HG03039 (cell line): ENCODE results near the gene COX7A2L.
"Not testable (repeated sequence)": the region's sequence is repeated elsewhere in the genome, so short reads cannot be mapped to it uniquely, and the experiment has no call there.

Experiments used
- ATAC-seq: cut with Tn5 transposase; IDR thresholded peaks from one replicate; pipeline ENCODE4 v1.9.1; 2021; ENCODE audit warnings: mild to moderate bottlenecking, moderate library complexity; ENCODE audit not compliant: unreplicated experiment

Gene COX7A2L, protein sequence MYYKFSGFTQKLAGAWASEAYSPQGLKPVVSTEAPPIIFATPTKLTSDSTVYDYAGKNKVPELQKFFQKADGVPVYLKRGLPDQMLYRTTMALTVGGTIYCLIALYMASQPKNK

DNA sequence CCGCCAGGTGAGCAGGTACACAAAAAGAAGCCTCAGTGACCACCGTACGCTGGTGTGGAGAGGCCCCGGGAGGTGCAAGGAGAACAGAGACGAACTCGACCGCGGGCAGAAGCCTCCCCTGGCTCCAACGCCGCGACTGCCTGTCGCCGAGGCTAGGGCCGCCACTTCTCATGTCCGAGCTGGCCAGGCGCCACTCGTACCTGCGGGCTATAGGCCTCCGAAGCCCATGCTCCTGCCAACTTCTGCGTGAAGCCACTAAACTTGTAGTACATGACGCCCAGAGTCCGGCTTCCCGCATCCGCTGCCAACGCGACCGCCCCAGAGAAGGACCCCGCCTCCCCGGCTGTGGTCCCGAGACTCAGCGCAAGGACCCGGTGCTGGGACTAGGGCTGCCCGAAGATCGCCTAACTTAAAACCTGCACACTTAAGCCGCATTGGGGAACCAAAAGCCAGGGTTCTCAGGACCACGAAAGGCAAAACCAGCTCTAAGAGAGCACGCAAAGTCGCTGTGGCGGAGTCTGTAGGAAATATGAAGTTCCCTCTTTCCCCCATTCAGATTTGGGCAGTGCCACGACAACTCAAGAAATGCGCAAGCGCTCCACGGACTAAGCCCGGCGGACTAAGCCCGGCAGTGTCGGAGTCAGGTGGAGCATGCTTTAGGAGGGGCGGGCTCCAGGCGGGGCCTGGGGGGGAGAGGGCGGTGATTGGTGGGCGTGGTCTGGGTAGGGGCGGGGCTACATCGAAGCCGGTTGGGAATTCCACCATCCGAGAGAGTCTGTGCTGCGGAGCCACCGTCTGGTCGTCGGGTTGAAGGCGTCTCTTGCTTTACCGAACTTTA, at the start of gene COX7A2L:
Gene COX7A2L, minus strand, starts transcription at position 328 of the 838 bp plus-strand sequence. Its CDS starts 56 bp downstream, at position 272.
- ATAC-seq: peak; percentile 92

DNA sequence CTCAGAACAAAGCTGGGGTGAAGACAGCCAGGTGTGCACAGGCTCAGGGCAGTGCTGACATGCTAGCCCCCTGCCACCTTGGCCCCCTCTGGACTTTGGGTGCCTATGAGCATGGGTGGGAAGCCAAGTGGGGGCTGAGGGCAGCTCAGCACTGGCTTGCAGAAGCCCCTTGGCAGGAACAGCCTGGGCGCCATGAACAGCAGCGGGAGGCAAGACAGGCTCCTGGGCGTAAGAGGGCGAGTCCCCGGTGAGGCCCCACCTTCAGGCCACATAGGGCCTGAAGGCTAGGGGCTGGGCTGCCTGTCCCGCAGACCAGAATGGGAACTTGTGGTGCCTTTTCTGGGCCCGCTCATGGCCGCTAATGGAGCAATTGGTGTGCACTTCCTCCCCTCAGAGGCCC, 47.0 kb upstream of the COX7A2L start:
- no peak for ATAC-seq

DNA sequence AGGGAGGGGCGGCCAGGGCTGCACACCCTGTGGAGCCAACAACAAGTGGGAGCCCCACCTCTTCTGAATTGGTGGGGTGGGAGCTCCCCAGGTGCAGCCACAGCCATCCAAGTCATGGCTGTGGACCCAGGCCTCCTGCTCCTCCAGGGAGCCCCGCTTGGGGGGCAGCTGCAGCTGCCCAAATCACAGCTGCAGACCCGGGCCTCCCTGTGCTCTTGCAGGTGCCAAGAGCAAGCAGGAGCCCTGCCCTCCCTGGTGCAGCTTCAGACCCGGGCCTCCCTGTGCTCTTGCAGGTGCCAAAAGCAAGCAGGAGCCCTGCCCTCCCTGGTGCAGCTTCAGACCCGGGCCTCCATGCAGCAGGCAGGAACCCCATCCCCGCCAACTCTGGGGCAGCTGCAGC, 46.5 kb upstream of the COX7A2L start:
- no peak for ATAC-seq

DNA sequence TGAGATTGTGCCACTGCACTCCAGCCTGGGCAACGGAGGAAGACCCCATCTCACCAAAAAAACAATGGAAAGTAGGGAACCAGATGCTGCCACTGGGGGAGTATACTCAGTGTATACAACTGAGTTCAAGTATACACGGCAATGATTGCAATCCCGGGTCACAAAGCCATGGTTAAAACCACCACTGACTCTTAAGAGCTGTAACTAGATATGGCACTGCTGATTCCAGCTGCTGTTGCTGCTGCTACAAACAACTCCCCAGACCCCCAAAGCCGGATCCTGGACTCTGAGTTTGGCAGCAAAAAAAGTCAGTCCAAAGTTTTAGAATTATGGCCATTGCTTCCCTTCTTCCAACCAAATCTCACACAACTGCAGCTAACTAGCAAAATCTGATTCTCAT, 43.7 kb upstream of the COX7A2L start:
- ATAC-seq: no peak

DNA sequence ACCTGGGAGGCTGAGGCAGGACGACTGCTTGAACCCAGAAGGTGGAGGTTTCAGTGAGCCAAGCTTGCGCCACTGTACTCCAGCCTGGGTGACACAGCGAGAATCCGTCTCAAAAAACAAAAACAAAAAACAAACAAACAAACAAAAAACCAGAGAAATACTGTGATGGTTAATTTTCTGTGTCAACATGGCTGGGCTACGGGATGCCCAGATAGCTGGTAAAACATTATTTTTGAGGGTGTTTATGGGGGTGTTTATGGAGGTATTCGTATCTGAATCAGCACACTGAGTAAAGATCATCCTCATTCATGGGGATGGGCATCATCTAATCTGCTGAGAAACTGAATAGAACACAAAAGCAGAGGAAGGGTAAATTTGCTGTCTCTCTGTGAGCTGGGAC, 40.8 kb upstream of the COX7A2L start:
- ATAC-seq: no peak

DNA sequence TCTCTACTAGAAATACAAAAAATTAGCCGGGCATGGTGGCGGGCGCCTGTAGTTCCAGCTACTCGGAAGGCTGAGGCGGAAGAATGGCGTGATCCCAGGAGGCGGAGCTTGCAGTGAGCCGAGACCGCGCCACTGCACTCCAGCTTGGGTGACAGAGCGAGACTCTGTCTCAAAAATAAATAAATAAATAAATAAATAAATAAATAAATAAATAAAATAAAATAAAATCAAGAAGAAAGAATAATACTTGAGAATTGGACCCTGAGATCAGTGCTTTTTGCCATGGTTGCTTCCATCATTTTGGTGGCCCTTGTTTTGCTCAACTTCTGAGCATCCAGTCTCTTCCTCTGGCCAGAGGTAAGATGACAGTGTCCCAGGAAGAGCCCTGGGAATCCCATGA, 37.0 kb upstream of the COX7A2L start:
- ATAC-seq: not testable (repeated sequence)

DNA sequence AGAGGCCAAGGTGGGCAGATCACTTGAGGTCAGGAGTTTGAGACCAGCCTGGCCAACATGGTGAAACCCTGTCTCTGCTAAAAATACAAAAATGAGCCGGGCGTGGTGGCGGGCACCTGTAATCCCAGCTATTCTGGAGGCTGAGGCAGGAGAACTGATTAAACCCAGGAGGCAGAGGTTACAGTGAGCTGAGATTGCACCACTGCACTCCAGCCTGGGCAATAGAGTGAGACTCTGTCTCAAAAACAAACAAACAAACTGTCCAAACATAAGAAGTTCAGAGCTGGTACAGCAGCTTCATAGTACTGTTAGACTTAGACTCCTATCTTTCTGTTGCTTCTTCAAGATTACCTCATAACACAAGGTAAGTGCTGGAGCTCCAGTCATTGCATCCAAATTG, 32.3 kb upstream of the COX7A2L start:
- ATAC-seq: not testable (repeated sequence)

DNA sequence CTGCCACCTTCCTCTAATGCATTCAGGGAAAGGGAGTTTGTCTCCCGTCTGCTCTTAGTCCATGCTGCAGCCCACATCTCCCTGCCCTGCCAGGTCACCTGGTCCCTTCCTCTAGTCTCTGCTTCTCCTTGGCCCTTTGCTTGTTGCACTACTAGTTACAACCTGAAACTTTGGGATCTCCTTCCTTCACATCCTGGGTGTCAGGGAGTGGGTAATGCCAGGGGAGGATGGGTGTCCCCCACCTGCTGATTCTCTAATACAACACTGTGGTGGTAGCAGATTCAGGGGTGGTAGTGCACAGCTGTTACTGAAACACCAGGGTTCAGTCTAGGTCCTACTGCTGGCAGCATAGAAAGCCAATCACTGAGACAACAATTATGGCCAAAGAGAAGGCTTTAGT, 31.2 kb upstream of the COX7A2L start:
- ATAC-seq: no peak

DNA sequence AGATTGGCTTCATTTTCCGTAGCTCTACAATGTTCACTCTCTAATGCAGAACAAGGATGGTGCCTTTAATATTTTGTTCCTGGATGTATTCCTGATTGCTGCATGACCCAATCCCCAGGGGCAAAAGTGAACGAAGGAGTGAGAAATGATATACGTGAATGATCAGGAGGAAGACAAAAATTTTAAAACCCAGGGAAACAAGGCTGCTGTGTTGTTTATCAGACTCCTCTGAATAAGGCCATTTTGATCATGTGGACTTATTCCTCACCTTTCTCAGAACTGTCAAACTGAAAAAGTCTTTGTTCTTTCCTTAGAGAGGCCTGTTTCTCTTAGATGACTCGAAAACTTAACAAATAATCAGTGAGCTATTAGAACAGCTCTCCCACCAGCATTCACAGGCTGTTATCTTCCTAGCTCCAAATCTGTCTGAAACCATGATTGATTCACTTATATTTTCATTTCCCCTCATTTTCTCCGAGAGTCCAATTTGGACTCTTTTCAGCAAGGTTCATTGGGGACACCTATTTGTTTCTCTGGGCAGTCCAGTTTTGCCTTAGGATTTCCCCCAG, 29.5 kb upstream of the COX7A2L start:
- no peak for ATAC-seq

DNA sequence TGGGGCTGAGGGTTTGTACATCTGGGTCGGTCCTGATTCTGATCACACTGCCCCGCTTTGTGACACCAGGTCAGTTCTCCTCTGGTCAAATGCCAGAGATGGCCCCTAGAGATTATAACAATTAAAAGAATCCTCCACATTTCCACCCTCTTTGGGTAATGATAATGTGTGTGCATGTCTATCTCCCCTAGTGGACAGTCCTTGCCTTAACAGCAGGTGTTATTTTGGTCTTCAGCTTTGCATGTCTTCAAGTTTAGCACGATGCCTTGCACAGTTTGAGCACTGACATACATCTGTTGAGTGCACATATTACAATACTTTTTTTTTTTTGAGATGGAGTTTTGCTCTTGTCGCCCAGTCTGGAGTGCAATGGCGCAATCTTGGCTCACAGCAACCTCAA, 25.7 kb upstream of the COX7A2L start:
- no peak for ATAC-seq

DNA sequence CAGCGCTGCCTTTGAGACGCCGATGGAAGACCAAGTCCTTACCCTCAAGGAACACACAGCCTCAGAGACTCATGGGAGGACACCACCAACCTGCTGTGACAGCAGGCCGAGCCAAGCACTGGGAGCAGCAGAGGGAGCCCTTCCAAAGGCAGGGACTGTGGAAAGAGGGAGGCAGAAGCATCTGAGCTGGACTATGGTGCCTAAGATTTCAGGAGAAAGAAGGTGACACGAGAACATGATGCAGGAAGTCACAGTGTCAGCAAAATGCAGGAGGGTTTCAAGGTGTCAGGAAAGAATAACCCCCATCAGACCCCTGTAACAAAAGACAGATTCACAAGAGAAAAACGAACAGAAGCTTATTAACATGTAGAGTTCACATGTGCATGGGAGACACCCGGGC, 24.2 kb upstream of the COX7A2L start:
- no peak for ATAC-seq

DNA sequence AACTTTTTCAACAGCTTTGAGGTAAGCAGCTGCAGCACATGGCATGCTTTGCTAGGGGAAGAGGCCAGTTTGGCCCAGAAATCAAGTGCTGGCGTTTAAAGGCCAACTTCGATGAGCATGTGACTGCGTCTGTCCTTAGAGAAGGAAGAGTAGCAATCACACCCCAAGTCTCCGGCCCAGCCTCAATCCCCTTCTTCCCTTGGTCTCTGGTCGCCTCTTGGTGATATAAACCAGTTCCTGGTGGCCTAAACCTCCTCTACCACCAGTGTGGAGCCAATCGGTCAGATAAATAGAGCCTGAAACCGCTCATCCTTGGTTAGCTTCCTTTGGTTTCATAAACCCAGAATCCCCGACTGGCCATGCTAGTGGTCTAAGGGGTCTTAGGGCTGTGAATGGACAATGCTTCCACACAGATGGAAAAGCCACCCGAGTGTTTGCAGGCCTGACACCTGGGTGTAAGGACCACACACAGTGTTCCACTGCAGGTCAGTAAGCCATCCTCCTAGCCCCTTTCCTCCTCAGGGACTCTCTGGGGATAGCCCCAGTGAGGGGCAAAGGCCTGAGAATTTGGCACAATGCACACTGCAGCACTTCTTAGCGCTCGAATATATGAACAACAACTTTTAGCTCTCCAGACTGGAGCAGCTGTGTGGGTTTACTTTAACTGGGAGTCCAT, 23.0 kb upstream of the COX7A2L start:
- ATAC-seq: no peak

DNA sequence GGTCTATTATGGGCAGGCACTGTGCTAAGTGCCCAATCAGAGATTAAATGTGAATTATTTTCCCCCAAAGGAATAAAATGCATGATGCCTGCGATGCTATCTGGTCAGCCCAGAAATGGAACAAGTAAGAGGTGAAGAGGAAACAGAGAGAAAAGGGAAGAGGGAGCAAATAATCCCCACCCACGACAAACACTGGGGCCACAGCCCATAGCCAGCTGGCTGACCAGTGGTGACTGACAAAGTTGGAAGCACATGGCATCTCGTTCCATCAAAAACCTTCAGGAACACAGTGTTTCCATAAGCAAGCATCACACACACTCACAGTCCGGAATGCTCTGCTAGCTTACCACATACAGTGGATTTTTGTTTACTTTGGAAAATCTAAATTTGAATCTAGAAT, 21.1 kb upstream of the COX7A2L start:
- no peak for ATAC-seq

DNA sequence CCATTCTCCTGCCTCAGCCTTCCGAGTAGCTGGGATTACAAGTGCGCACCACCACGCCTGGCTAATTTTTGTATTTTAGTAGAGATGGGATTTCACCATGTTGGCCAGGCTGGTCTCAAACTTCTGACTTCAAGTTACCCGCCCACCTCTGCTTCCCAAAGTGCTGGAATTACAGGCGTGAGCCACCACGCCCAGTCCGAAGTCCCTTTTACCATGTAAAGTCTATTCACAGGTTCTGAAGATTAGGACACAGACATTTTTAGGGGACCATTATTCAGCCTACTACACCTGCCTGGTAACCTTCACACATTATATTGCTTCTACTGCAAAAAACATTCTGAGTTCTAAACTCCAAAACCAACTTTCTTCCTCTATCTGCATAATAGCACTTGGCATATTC, 19.0 kb upstream of the COX7A2L start:
- ATAC-seq: not testable (repeated sequence)

DNA sequence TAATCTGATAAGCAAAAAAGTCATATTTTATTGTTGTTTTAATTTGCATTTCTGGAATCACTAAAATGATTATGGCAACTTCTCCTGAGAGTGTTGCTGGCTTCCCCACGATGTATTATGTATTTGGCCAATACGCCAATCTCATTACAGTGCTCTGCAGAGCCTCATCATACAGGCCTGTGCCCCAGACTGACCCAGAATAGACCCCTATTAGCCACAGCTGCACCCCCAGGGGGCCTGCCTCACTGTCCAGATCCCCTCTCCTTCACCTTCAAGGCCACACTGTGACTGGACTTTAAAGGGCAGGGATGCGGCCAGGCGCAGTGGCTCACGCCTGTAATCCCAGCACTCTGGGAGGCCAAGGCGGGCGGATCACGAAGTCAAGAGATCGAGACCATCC, 17.4 kb upstream of the COX7A2L start:
- ATAC-seq: no peak

DNA sequence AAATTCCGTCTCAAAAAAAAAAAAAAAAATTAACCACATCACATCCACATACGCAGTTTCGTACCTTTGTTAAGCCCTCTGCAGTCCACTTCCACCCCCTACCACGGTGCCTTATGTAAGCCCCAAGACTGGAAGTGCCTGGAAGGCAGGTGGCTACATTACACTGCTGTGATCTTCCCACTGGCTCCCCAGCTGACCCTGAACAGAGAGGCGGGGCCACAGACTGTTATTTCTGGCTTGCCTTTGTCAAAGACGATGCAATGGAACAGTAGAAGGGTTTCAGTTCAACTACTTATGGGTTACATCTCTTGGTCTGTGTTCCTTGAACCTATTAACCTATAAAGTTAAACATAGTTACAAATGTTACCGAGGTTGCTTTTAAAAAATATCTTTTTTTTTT, 15.7 kb upstream of the COX7A2L start:
- no peak for ATAC-seq

DNA sequence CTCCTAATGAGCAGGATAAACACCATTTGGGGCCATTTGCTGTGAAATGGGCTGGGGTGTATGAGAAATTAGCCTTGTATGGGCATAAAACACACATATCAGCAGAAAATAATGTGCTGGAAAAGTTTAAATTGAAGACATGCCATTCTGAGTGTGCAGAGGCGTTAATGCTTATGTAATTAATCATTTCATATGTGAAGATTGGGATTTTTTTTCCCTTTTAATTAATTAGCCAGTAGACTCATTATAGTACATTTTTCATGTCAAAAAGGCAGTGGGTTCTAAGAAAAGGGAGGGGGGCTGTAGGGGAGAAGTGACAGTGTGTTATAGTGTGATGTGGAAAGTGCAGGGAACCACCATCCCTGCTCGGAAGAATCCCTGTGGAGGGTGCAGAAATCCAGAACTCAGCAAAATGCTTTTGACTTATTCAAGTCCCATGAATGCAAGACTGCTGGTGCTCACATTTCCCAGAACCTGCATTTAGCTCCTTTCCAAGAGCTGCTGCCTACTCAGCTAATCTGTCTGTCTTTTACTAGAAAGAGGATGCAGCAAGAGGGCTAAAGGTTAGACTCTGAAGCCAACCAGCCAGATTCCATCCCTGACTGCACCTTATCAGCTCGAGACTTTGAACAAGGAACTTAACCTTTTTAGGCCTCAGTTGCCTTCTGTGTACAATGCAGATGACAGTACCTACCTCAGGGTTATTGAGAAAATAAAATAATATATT, 11.6 kb upstream of the COX7A2L start:
- ATAC-seq: no peak

DNA sequence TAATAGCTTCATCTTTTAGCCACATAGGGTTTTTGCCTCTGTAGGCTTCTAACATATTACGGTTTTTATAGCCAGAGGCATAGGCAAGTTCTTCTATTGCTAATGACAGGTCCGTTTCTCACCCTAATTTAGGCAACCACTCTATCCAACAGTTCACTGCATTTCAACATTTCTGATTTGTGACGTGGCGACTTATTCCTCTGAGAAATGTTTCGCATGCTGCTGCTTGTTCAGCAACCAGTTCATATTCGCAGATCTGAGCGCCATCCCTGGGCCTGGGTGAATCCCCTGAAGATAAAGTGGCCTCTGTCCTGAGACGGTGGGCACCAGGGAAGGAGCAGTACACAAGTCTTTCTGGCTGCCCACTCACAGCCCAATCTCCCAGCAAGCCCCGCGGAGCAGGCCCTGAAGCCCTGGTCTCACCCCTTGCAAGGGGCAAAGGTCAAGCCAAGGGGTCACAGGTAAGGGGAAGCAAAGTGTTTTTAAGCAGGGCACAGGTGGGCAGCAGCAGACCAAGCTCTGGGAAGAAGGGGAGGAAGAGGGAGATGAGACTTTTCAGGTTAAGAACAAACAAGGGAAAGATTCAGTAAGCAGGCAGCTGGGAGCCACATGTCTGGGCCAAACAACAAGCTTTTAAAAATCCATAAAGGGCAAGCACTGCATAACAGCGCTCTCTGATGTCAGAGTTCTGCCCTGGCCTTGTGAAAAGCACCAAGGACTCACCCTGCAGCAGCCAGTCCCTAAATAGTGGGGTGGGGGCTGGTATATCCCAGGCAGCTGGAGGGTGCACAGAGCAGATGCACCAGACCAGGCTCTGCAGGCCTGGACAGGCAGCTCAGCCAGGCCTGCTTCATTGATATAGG, 10.8 kb upstream of the COX7A2L start:
- no peak for ATAC-seq

DNA sequence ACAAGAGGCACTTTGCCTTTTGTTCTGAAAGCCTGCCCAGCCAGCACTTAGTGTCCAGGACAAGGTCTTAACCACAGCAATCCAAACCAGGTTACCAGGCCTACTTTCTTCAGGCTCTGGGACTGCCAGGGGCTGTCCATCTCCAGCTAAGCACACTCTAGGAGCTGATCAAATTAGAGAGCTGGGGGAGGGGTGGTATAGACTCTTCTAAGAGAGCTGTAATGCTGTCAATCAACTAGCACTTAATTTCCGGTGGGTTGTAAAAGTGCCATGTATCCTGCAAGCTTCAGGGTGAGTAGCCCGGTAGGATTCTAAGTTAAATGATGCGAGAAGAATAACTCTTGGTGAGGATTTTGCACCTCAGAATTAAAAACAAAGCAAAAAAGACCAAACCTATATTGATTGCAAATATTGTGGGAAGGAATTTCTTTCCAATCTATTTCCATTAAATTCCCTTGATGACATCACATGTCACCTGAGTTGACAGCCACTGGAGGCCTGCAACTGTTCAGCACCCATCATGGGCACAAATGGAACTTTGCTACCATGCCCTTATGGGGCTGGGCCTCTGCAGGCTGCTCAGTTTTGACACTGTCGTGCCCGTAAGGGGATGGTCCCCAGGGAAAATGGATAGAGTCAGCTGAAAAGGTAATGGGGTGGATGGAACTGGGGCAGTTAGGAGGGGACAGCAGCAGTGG, 8.7 kb upstream of the COX7A2L start:
- no peak for ATAC-seq
